Measurements from ENCODE around the gene ANXA6.

The ANXA6 gene

GRCh38 chr5:151118913-151119575 lies 38.5 kb downstream of the ANXA6 start:
- no peak overlapping the region for H3K4me3 ChIP-seq (ENCODE audit: low read depth, low read length)
- no peak for TF ChIP-seq CTCF (IDR thresholded peaks at IDR 0.05; ENCODE audit: low read depth, low read length)

- H3K4me3 ChIP-seq (ENCODE audit: low read depth, low read length): no peak overlapping the region
- TF ChIP-seq CTCF (IDR thresholded peaks at IDR 0.05; ENCODE audit: low read depth, low read length): peak; percentile 96
Measured at GRCh38 chr5:151115272-151115905, 42.2 kb downstream of the ANXA6 start.

- no peak for TF ChIP-seq CTCF (IDR thresholded peaks at IDR 0.05; ENCODE audit: low read depth, low read length)
Measured at GRCh38 chr5:151113651-151114050, 43.9 kb downstream of the ANXA6 start.

GRCh38 chr5:151110992-151111391 lies 46.6 kb downstream of the ANXA6 start:
- H3K4me3 ChIP-seq (ENCODE audit: low read depth, low read length): no peak overlapping the region

More at GRCh38 chr5:151113651-151114050, 43.9 kb downstream of the ANXA6 start:
- H3K4me3 ChIP-seq (ENCODE audit: low read depth, low read length): no peak overlapping the region

GRCh38 chr5:151110122-151110681 lies 47.4 kb downstream of the ANXA6 start:
- H3K4me3 ChIP-seq (ENCODE audit: low read depth, low read length): no peak overlapping the region
- no peak for TF ChIP-seq CTCF (IDR thresholded peaks at IDR 0.05; ENCODE audit: low read depth, low read length)

More at GRCh38 chr5:151110992-151111391, 46.6 kb downstream of the ANXA6 start:
- no peak for TF ChIP-seq CTCF (IDR thresholded peaks at IDR 0.05; ENCODE audit: low read depth, low read length)

- H3K4me3 ChIP-seq (ENCODE audit: low read depth, low read length): no peak overlapping the region
- TF ChIP-seq CTCF (IDR thresholded peaks at IDR 0.05; ENCODE audit: low read depth, low read length): no peak
Measured at GRCh38 chr5:151108566-151108965, 49.0 kb downstream of the ANXA6 start.
